Measurements from ENCODE around the gene PTGIR. TPM values are rescaled to one million over a fixed set of nuclear protein-coding genes. Genes with fewer than 3 reads are reported as not detected.

Gene PTGIR
- total and polyA plus RNA-seq, 2 donors from 2014 or later = 7.5 to 10.1 TPM

GRCh38 chr19:46586294-46586693 lies 38.6 kb downstream of the PTGIR start:
- Histone ChIP-seq H3K36me3 (ENCODE audit: control insufficient read depth in 2 of 3, insufficient read depth in 3 of 3, low read length in 3 of 3) (no peaks in the 10 kb centered on the region), H3K4me3 (ENCODE audit: low read length in 3 of 3) (no peak overlapping the region), H3K27ac (ENCODE audit: low read depth in 2 of 2, low read length in 2 of 2) (no peak overlapping the region), H3K4me1 (ENCODE audit: control insufficient read depth in 2 of 3, insufficient read depth in 2 of 3, low read depth in 1 of 3, low read length in 3 of 3) (no peaks in the 10 kb centered on the region), H3K27me3 (ENCODE audit: control insufficient read depth, insufficient read depth, low read length) (no peaks in the 10 kb centered on the region), H3K9me3 (ENCODE audit: control insufficient read depth in 2 of 3, insufficient read depth in 1 of 3, low read length in 3 of 3) (no peaks in the 10 kb centered on the region), H3K9ac (ENCODE audit: low read length in 3 of 3) (no peak overlapping the region)
- DNase-seq (no peak), FAIRE-seq (no peak)
- intact Hi-C loops (cut with DNase I) = no loop called here
- TF ChIP-seq CTCF (IDR thresholded peaks at IDR 0.05; ENCODE audit: borderline replicate concordance, extremely low read depth, insufficient read depth) = no peak

- no peak for DNase-seq
- FAIRE-seq = no peak
- intact Hi-C loops (cut with DNase I) = no loop called here
- Histone ChIP-seq H3K27me3 (ENCODE audit: control insufficient read depth, insufficient read depth, low read length) (no peaks in the 10 kb centered on the region), H3K9ac (ENCODE audit: low read length in 3 of 3) (no peak overlapping the region), H3K4me3 (ENCODE audit: low read length in 3 of 3) (no peak overlapping the region), H3K4me1 (ENCODE audit: control insufficient read depth in 2 of 3, insufficient read depth in 2 of 3, low read depth in 1 of 3, low read length in 3 of 3) (no peaks in the 10 kb centered on the region), H3K9me3 (ENCODE audit: control insufficient read depth in 2 of 3, insufficient read depth in 1 of 3, low read length in 3 of 3) (no peaks in the 10 kb centered on the region), H3K27ac (ENCODE audit: low read depth in 2 of 2, low read length in 2 of 2) (no peak overlapping the region), H3K36me3 (ENCODE audit: control insufficient read depth in 2 of 3, insufficient read depth in 3 of 3, low read length in 3 of 3) (no peaks in the 10 kb centered on the region)
- no peak for TF ChIP-seq CTCF (IDR thresholded peaks at IDR 0.05; ENCODE audit: borderline replicate concordance, extremely low read depth, insufficient read depth)
Measured at GRCh38 chr19:46585539-46585938, 39.4 kb downstream of the PTGIR start.

- Histone ChIP-seq H3K27me3 (ENCODE audit: control insufficient read depth, insufficient read depth, low read length) (no peaks in the 10 kb centered on the region), H3K4me3 (ENCODE audit: low read length in 3 of 3) (no peak overlapping the region), H3K9ac (ENCODE audit: low read length in 3 of 3) (no peak overlapping the region), H3K27ac (ENCODE audit: low read depth in 2 of 2, low read length in 2 of 2) (no peak overlapping the region), H3K9me3 (ENCODE audit: control insufficient read depth in 2 of 3, insufficient read depth in 1 of 3, low read length in 3 of 3) (no peaks in the 10 kb centered on the region), H3K36me3 (ENCODE audit: control insufficient read depth in 2 of 3, insufficient read depth in 3 of 3, low read length in 3 of 3) (no peaks in the 10 kb centered on the region), H3K4me1 (ENCODE audit: control insufficient read depth in 2 of 3, insufficient read depth in 2 of 3, low read depth in 1 of 3, low read length in 3 of 3) (no peaks in the 10 kb centered on the region)
- intact Hi-C loops (cut with DNase I) = no loop called here
- TF ChIP-seq CTCF (IDR thresholded peaks at IDR 0.05; ENCODE audit: borderline replicate concordance, extremely low read depth, insufficient read depth) = no peak
- FAIRE-seq (no peak), DNase-seq (no peak)
Measured at GRCh38 chr19:46580247-46580646, 44.6 kb downstream of the PTGIR start.

GRCh38 chr19:46579361-46579879 lies 45.5 kb downstream of the PTGIR start:
- no peak for TF ChIP-seq CTCF (IDR thresholded peaks at IDR 0.05; ENCODE audit: borderline replicate concordance, extremely low read depth, insufficient read depth)
- Histone ChIP-seq H3K9me3 (ENCODE audit: control insufficient read depth in 2 of 3, insufficient read depth in 1 of 3, low read length in 3 of 3) (no peaks in the 10 kb centered on the region), H3K27ac (ENCODE audit: low read depth in 2 of 2, low read length in 2 of 2) (no peak overlapping the region), H3K4me3 (ENCODE audit: low read length in 3 of 3) (no peak overlapping the region), H3K27me3 (ENCODE audit: control insufficient read depth, insufficient read depth, low read length) (no peaks in the 10 kb centered on the region), H3K36me3 (ENCODE audit: control insufficient read depth in 2 of 3, insufficient read depth in 3 of 3, low read length in 3 of 3) (no peaks in the 10 kb centered on the region), H3K9ac (ENCODE audit: low read length in 3 of 3) (no peak overlapping the region), H3K4me1 (ENCODE audit: control insufficient read depth in 2 of 3, insufficient read depth in 2 of 3, low read depth in 1 of 3, low read length in 3 of 3) (no peaks in the 10 kb centered on the region)
- DNase-seq (peak in 2 of 5 donors; percentile 19 to 25), FAIRE-seq (no peak)
- intact Hi-C loops (cut with DNase I) = no loop called here
